Activated CD8-positive, alpha-beta T cell treated with anti-CD3 and anti-CD28 coated beads for 36 hours (primary cell): ENCODE measurements around the gene GRM3. TPM values are rescaled to one million over a fixed set of nuclear protein-coding genes. Genes with fewer than 3 reads are reported as not detected.

Source experiments
- ATAC-seq: fragments of 200-7000 bp; cut with Tn5 transposase; one replicate; pipeline ENCODE4 v1.10.0; 2021; ENCODE audit warnings: mild to moderate bottlenecking, moderate library complexity
- CTCF ChIA-PET: fragments of 350-600 bp; sonication (Branson Sonifier 250); formaldehyde crosslinking; loops from one replicate; lab custom pipeline; 2021; ENCODE audit warnings: antibody characterized with exemption; lab: Charles Lee
- POLR2A ChIA-PET: fragments of 350-600 bp; sonication (Branson Sonifier 250); formaldehyde crosslinking; loops from one replicate; lab custom pipeline; 2021; ENCODE audit warnings: antibody characterized with exemption; lab: Charles Lee
- DNase-seq: peaks from one replicate; pipeline ENCODE4 v3.0.0-alpha.2; 2020
- H3K27ac Mint-ChIP-seq: one replicate; pipeline ENCODE4 v1.8.0; 2021; ENCODE audit warnings: mild to moderate bottlenecking, mixed read lengths
- H3K27me3 Mint-ChIP-seq: one replicate; pipeline ENCODE4 v1.8.0; 2021; ENCODE audit warnings: mixed read lengths
- H3K36me3 Mint-ChIP-seq: one replicate; pipeline ENCODE4 v1.8.0; 2021; ENCODE audit warnings: low read depth, mixed read lengths
- H3K4me1 Mint-ChIP-seq: one replicate; pipeline ENCODE4 v1.8.0; 2021; ENCODE audit warnings: low read depth, mixed read lengths
- H3K4me3 Mint-ChIP-seq: one replicate; pipeline ENCODE4 v1.8.0; 2021; ENCODE audit warnings: mild to moderate bottlenecking, moderate library complexity, mixed read lengths
- H3K9me3 Mint-ChIP-seq: one replicate; pipeline ENCODE4 v1.8.0; 2021; ENCODE audit warnings: mixed read lengths
- intact Hi-C: fragments of 100-400 bp; cut with micrococcal nuclease; formaldehyde crosslinking; loops from one replicate; pipeline ENCODE4 v1.10.0; 2022
- total RNA-seq, 2 experiments: library from RNA; stranded (reverse); gene quantifications; one replicate each; pipeline ENCODE4 v1.2.3, GENCODE V29; 2021
- TF ChIP-seq, protein P1 (sequence below): fragments of 200-600 bp; IDR thresholded peaks from one replicate; pipeline ENCODE4 v1.8.0; 2022; ENCODE audit warnings: antibody characterized with exemption, mild to moderate bottlenecking

The GRM3 gene
- total RNA-seq, 2 experiments from 2014 or later: not detected

DNA sequence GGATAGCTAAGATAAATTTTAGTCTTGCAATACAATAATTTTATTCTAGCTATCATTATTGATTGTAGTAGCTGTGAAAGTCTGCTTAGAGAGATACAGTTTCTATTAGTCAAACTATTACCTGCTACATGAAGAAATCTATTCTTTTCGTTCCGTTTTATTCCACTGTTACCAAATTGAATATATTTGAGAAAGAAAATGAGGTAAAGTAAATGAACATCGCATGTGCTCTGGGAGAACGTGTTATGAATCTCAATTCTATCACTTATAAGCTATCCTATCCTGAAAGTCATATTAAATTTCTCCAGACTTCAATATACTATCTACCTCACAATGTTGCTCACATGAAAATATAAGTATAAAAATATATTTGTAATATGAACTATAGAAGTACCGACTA, 21.3 kb downstream of the GRM3 start:
- Mint-ChIP-seq H3K9me3 (no peaks in the 10 kb centered on the region), H3K27me3 (no peaks in the 10 kb centered on the region), H3K36me3 (no peaks in the 10 kb centered on the region), H3K4me1 (no peaks in the 10 kb centered on the region), H3K4me3 (no peak overlapping the region), H3K27ac (no peak overlapping the region)
- intact Hi-C loops: no loop called here
- ATAC-seq (no peak), DNase-seq (no peak)
- ChIA-PET POLR2A (no interaction called here), CTCF (no interaction called here)
- TF ChIP-seq, protein P1, sequence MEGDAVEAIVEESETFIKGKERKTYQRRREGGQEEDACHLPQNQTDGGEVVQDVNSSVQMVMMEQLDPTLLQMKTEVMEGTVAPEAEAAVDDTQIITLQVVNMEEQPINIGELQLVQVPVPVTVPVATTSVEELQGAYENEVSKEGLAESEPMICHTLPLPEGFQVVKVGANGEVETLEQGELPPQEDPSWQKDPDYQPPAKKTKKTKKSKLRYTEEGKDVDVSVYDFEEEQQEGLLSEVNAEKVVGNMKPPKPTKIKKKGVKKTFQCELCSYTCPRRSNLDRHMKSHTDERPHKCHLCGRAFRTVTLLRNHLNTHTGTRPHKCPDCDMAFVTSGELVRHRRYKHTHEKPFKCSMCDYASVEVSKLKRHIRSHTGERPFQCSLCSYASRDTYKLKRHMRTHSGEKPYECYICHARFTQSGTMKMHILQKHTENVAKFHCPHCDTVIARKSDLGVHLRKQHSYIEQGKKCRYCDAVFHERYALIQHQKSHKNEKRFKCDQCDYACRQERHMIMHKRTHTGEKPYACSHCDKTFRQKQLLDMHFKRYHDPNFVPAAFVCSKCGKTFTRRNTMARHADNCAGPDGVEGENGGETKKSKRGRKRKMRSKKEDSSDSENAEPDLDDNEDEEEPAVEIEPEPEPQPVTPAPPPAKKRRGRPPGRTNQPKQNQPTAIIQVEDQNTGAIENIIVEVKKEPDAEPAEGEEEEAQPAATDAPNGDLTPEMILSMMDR: no peak

DNA sequence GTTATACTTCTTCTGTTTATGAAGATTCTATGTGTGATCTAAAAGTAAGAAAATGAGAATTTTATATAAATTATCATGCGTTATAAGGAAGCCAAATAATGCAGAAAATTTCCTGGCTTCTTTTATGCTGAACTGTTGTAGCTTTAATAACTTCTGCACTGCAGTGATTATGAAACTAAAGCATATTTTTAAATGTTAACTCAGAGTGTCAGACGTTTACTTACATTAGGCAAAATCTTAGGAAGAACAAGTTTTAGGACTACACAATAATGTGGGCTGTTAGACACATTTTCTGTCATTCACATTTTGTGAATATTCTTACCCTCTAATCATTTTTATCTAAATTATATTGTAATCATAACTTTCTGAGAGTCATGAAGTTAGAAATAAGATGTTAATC, 22.0 kb downstream of the GRM3 start:
- ChIA-PET CTCF (no interaction called here), POLR2A (no interaction called here)
- H3K9me3 Mint-ChIP-seq: no peaks in the 10 kb centered on the region
- intact Hi-C loops: no loop called here
- no peaks in the 10 kb centered on the region for H3K4me1 Mint-ChIP-seq
- H3K27me3 Mint-ChIP-seq: no peaks in the 10 kb centered on the region
- no peak overlapping the region for H3K4me3 Mint-ChIP-seq
- TF ChIP-seq, protein P1: no peak
- H3K36me3 Mint-ChIP-seq: no peaks in the 10 kb centered on the region
- ATAC-seq (no peak), DNase-seq (no peak)
- H3K27ac Mint-ChIP-seq: no peak overlapping the region

DNA sequence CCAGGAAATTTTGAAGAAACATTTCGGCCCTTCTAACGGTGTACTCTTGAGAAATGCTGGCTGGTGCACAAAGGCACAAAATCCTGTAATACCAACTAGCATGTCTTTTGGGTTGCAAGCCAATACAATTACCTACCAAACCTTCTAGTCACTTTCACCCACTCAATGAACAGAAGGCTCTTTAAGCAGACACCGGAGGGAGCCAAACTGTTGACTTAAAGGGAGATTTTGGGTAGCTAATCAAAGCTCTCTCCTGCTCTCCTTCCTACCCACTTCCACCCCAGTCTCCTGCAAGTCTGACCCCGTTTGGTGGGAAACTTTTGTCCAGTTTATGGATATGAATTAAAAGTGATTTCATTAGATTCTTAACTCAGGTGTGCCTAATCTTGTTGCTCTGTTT, 24.0 kb downstream of the GRM3 start:
- Mint-ChIP-seq H3K4me3 (no peak overlapping the region), H3K36me3 (no peaks in the 10 kb centered on the region), H3K27ac (no peak overlapping the region), H3K4me1 (no peaks in the 10 kb centered on the region), H3K27me3 (no peaks in the 10 kb centered on the region), H3K9me3 (no peaks in the 10 kb centered on the region)
- CTCF ChIA-PET: no interaction called here
- intact Hi-C loops: no loop called here
- TF ChIP-seq, protein P1: no peak
- POLR2A ChIA-PET: no interaction called here
- no peak for DNase-seq
- no peak for ATAC-seq

DNA sequence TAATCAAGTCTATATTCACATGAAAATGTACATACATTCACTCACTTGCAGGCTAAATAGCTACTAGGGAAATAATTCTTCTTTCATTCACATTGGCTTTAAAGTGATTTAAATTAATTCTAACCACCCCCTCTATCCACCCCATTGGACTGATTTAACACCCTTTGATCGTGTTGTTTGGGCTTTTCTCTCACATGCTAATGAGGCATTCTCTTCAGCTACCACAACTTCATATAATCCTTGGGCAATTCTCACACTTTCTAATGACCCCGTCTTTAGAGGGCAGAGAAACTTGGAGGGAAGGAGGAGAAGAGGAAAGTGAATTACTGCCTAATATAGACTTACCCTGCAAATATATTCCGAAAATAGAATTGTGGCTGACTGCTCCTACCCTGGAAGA, 24.6 kb downstream of the GRM3 start:
- intact Hi-C loops: no loop called here
- no peaks in the 10 kb centered on the region for H3K36me3 Mint-ChIP-seq
- TF ChIP-seq, protein P1: no peak
- no peak overlapping the region for H3K4me3 Mint-ChIP-seq
- H3K27ac Mint-ChIP-seq: no peak overlapping the region
- H3K9me3 Mint-ChIP-seq: no peaks in the 10 kb centered on the region
- DNase-seq: no peak
- no peaks in the 10 kb centered on the region for H3K27me3 Mint-ChIP-seq
- H3K4me1 Mint-ChIP-seq: no peaks in the 10 kb centered on the region
- CTCF ChIA-PET: no interaction called here
- POLR2A ChIA-PET: no interaction called here
- no peak for ATAC-seq

DNA sequence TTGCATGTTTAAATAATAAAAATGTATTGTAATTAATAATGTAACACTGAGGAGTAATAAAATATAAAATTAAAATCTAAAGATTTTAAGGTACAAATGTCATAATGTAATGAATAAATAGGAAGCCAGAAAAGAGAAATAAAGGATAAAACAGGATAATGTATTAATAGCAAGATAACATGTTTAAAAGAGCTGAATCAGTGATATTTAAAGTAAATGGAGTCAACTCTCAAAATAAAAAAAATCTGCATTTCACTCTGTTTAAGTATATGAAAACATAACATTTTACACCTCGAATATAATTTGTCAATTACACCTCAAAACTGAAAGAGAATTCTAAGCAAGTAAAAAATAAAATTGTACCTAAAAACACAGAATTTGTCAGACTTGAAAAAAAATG, 44.1 kb downstream of the GRM3 start:
- Mint-ChIP-seq H3K27me3 (no peaks in the 10 kb centered on the region), H3K4me1 (no peaks in the 10 kb centered on the region), H3K4me3 (no peak overlapping the region), H3K27ac (no peak overlapping the region), H3K36me3 (no peaks in the 10 kb centered on the region), H3K9me3 (no peaks in the 10 kb centered on the region)
- ChIA-PET CTCF (no interaction called here), POLR2A (no interaction called here)
- intact Hi-C loops: no loop called here
- ATAC-seq (no peak), DNase-seq (no peak)
- TF ChIP-seq, protein P1: no peak
